G401 (cell line): ENCODE data around the gene TRMT2A. TPM values are rescaled to one million over a fixed set of nuclear protein-coding genes. Genes with fewer than 3 reads are reported as not detected.
A peak's percentile ranks its signal among the peaks of the same experiment; 100 is the strongest.
"Not testable (repeated sequence)": the region's sequence is repeated elsewhere in the genome, so short reads cannot be mapped to it uniquely, and the experiment has no call there.

Source experiments
- DNase-seq: peaks from one replicate; pipeline ENCODE4 v3.0.0-alpha.2; 2015; ENCODE audit warnings: low spot score
- in situ Hi-C: cut with HindIII; loops from 2 replicates; pipeline ENCODE4 v1.10.0; 2016; ENCODE audit warnings: low sequenced_read_pairs, mixed read lengths
- total RNA-seq: library from RNA; depleted of rRNA; stranded (reverse); fragments of >200 nt; shearing (Covaris generic); gene quantifications from 2 replicates; pipeline ENCODE4 v1.2.3, GENCODE V29; 2014

Gene TRMT2A
- total RNA-seq, 1 experiment from 2014 or later: 55.8 TPM

GRCh38 chr22:20080445-20080775 lies 36.6 kb downstream of the TRMT2A start:
- in situ Hi-C loops: no loop called here
- peak; percentile 49 for DNase-seq

- in situ Hi-C loops: no loop called here
- peak; percentile 94 for DNase-seq
Observed at GRCh38 chr22:20079745-20080444, 37.1 kb downstream of the TRMT2A start, which contains the start of gene DGCR8. DGCR8 (plus strand) TSS chr22:20080241; CDS start chr22:20085964, 5,723 bp downstream.

- no peak for DNase-seq
- in situ Hi-C loops: no loop called here
Observed at GRCh38 chr22:20076627-20077172, 40.3 kb downstream of the TRMT2A start.

GRCh38 chr22:20071524-20071972 lies 45.5 kb downstream of the TRMT2A start:
- in situ Hi-C loops: no loop called here
- DNase-seq: no peak

- in situ Hi-C loops: no loop called here
- no peak for DNase-seq
Observed at GRCh38 chr22:20069331-20070042, 47.5 kb downstream of the TRMT2A start.

GRCh38 chr22:20068640-20069039 lies 48.4 kb downstream of the TRMT2A start:
- in situ Hi-C loops: no loop called here
- no peak for DNase-seq

GRCh38 chr22:20067384-20067682 lies 49.7 kb downstream of the TRMT2A start:
- in situ Hi-C loops, DNase-seq: not testable (repeated sequence)

GRCh38 chr22:20066617-20067383 lies 50.2 kb downstream of the TRMT2A start:
- DNase-seq: no peak
- in situ Hi-C loops: no loop called here

- in situ Hi-C loops: no loop called here
Observed at GRCh38 chr22:20065896-20066616, 51.0 kb downstream of the TRMT2A start.

GRCh38 chr22:20064545-20065262 lies 52.3 kb downstream of the TRMT2A start:
- in situ Hi-C loops: no loop called here
- no peak for DNase-seq

More at GRCh38 chr22:20065896-20066616, 51.0 kb downstream of the TRMT2A start:
- DNase-seq: no peak

GRCh38 chr22:20064140-20064480 lies 52.9 kb downstream of the TRMT2A start:
- no peak for DNase-seq
- in situ Hi-C loops: no loop called here

- in situ Hi-C loops: no loop called here
- DNase-seq: no peak
Observed at GRCh38 chr22:20063271-20064139, 53.5 kb downstream of the TRMT2A start.

- no peak for DNase-seq
- in situ Hi-C loops: no loop called here
Observed at GRCh38 chr22:20062766-20063083, 54.3 kb downstream of the TRMT2A start.

- in situ Hi-C loops: no loop called here
- no peak for DNase-seq
Observed at GRCh38 chr22:20062043-20062765, 54.8 kb downstream of the TRMT2A start.
